ENCODE results near the gene PSMD14.
A peak's percentile ranks its signal among the peaks of the same experiment; 100 is the strongest.

The PSMD14 gene

DNA sequence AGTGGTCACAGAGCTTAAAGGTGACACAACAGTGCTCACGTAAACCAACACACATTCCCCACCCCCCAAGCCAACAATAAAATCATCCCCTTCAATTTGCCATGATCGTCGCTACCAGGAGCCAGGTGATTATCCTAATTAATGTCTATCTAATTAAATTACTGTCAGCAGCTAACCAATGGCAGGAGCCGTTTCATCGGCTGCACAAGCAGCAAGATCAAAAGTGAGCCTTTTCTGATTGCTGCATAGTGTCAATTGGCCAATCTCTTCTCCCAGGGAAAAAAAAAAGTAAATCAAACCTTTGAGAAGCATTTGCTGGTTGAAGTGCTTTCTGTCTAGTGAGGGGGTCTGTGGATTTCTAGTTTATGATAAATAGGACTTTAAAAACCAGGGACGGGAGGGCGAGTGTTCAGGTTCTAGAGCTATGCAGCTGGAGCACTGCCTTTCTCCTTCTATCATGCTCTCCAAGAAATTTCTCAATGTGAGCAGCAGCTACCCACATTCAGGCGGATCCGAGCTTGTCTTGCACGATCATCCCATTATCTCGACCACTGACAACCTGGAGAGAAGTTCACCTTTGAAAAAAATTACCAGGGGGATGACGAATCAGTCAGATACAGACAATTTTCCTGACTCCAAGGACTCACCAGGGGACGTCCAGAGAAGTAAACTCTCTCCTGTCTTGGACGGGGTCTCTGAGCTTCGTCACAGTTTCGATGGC lies 107.9 kb downstream of the PSMD14 start, which contains the start of gene TBR1:
TBR1 (plus strand) TSS at position 311 of the 721 bp plus-strand sequence; CDS start at position 425, 114 bp downstream.
- intact Hi-C loops (cut with DNase I), result no loop called here
- DNase-seq, result no peak

DNA sequence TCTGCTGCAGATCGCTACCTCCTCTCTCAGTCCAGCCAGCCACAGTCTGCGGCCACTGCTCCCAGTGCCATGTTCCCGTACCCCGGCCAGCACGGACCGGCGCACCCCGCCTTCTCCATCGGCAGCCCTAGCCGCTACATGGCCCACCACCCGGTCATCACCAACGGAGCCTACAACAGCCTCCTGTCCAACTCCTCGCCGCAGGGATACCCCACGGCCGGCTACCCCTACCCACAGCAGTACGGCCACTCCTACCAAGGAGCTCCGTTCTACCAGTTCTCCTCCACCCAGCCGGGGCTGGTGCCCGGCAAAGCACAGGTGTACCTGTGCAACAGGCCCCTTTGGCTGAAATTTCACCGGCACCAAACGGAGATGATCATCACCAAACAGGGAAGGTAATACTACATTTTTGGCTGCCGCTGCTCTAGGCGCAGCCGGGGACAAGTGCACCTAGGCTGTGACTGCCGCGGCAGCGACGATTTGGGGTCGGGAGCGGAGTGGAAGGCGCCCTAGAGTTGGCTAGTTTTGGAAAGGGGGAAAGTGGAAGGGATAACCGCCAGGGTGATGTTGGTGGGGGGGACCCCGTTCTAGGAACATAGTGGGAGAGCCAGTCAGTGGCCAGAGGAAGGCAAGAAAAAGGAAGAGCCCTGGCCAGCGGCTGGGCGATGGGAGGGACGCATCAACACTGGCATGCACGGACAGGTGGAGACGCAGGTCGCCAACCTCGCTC lies 108.6 kb downstream of the PSMD14 start:
- intact Hi-C loops (cut with DNase I), result no loop called here
- DNase-seq, result peak in 1 of 42 donors; percentile 17

DNA sequence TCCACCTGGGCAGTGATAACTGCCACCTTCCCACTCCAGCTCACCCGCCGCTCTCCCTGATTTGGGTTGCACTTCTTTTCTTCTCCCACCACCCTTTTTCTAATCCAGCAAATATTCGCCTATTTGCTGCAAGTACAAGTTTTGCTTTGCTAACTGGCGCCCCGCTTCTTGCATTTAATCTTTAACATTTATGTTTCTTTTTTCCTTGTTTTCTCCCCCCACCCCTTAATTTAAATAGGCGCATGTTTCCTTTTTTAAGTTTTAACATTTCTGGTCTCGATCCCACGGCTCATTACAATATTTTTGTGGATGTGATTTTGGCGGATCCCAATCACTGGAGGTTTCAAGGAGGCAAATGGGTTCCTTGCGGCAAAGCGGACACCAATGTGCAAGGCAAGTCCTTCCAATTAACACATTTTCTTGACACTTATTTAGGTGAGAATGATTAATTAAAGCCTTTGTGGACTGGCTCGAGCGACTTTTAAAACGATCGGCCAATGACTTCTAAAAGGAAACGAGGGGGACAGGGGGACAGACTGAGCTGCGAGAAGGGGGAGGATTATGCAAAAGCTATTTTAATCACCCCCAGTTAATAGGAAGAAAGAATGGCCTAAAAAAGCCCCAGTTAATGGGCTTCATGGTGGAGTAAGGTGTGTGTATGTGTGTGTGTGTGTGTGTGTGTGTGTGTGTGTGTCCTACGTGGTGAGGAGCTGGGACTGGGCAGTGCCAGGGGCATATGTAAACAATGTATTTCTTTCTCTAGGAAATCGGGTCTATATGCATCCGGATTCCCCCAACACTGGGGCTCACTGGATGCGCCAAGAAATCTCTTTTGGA lies 109.4 kb downstream of the PSMD14 start:
- intact Hi-C loops (cut with DNase I), result no loop called here
- DNase-seq, result no peak

DNA sequence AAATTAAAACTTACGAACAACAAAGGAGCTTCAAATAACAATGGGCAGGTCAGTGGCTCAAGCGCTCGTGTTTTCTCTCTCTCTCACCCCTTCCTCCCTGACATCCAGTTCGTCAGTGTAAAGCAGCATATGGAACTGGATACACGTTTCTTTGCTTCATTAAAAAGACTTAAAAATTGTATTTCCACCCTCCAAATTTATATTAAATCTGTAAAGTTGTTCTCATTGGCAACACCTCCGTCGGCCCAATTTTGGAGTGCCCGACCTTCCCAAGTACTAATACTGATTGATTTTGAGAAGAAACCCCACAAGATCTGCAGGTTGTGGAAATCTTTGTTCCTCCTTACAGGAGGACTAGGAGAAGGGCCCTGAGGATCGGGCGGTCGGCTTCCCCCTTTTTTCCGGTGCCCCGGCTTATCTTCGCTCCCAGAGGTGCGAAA lies 110.1 kb downstream of the PSMD14 start:
- DNase-seq, result no peak

DNA sequence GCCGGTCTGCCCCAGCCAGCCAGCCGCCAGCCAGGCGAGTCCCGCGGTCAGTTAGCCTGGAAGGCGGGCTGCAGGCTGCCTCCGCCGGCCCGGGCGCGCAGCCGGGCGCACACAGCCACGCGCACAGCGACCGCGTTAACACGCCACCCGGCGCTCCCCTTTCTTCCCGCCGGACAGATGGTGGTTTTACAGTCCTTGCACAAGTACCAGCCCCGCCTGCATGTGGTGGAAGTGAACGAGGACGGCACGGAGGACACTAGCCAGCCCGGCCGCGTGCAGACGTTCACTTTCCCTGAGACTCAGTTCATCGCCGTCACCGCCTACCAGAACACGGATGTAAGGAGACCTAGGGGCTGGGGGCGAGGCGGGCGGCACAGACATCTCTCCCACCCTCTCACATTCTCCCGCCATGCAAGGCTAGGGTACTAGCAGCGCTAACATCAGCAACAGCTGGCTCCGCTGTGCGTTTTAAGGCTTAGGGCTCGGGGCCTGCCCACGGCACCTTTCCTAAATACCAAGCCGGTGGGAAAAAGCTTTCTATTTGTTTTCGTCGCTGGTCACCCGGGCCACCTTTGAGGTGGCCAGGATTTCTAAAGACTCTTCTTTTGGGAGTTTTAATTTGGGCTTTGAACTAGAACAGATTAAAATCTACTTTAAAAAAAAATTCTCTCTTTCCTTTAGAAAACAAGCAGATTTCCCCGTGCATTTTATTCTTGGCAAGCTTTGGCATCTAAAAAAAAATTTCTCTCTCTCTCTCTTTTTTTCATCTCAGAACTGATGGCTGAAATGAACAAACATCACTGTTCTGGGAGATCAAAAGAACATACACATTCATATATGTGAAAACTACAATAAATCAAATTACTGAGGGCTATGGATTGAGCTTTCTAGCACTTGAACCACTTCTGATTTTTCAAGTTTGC lies 110.8 kb downstream of the PSMD14 start:
- peak in 1 of 42 donors; percentile 17 for DNase-seq
- intact Hi-C loops (cut with DNase I), result no loop called here

More for the DNA sequence above, 110.1 kb downstream of the PSMD14 start:
- intact Hi-C loops (cut with DNase I), result no loop called here

DNA sequence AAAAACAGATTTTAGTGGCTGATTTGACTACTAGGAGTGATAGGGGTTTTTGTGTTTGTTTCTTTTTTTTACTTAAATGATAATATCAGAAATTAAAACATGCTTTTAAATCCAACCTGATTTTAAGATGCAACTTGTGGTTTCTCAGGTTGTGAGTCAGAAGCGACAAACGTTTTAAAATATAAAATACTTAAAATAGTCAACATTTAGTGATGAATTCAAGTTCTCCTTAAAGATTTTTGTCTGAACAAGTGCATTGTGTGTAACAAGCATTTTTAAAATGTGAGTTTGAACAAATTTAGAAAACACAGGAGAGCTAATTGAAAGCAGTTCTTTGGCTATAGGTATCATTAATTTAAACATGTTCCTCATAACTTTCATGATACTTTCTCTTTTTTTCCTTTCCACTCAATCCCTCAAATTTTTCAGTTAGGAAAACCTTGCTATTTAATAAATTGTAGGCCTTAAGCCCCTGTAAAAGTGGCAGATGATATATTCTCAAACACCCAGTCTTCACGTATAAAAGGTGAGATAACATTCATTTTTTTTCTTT lies 111.5 kb downstream of the PSMD14 start:
- intact Hi-C loops (cut with DNase I), result no loop called here
- DNase-seq, result no peak

DNA sequence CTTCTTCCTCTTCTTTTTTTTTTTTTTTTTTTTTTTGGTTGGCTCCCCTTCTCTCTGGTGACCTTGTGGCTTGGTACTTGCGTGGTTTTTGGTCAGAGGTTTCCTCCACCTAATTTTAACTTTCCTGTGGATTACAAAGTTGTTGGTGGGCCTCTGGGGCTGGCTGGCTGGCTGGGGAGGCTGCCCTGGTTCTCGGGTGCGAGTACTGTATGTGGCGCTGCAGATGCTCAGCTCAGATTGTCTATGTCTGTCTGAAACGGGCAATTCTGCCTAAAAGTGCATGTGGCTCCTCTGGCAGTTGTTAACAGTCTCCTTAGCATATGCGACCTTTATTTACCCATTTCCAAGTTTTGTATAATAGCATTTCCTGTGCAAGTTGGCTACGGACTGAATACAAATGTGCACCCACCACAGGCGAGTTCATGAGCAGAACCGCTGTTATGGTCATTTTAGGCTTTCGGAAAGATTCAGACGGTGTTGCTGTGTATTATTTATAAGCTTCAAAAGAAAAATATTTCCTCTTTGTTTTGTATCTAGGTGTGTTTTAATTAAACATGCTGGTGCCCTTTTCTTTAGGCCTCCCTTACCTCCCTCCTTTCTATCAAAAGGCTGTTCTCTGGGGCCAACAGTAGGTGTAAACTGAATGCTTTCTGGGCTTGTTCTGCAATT lies 112.3 kb downstream of the PSMD14 start:
- intact Hi-C loops (cut with DNase I), result no loop called here
- no peak for DNase-seq

DNA sequence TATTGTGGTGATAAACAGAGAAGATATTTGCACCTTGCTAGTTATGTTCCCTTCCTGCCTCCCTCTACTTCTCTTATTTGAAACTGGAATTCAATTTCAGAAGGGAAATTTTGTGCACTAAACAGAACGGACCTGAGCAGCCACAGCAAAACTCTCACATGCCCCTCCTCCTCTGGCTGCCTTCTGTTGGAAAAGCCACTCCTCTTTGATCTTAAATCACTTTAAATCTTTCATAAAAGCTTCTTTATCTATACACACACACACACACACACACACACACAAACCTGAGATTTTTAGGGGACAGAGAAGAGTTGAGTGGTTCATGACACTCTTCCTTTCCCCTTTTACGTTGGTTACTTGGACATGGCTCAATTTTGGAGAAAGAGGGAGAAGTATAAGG lies 113.5 kb downstream of the PSMD14 start:
- DNase-seq, result no peak
- intact Hi-C loops (cut with DNase I), result no loop called here

DNA sequence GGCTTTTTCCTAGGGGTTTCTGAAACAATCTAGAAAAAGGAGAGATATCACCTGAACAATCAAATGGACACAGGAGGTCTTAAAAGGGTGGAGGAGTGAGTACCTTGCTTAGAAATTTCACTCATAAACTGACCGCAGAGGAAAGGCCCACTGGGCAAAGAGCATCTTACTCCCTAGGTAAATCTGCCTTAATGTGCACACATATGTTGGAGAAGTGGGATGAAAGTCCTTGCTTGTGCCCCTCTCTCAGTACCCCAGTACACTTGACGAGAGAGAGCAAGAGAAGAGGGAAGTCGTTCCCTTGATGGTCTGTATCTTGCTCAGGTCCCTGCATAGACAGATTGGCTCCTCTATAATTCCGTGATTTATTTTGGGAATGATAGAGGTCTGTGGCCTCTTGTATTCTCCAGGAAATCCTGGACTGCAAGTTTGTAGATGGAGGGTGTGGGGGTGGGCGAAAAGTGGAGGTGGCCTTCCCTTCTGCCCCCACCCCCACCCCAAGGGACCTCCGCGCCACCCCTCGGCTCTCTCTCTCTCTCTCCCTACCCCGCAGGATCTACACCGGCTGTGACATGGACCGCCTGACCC lies 114.7 kb downstream of the PSMD14 start:
- no peak for DNase-seq
- intact Hi-C loops (cut with DNase I), result no loop called here

DNA sequence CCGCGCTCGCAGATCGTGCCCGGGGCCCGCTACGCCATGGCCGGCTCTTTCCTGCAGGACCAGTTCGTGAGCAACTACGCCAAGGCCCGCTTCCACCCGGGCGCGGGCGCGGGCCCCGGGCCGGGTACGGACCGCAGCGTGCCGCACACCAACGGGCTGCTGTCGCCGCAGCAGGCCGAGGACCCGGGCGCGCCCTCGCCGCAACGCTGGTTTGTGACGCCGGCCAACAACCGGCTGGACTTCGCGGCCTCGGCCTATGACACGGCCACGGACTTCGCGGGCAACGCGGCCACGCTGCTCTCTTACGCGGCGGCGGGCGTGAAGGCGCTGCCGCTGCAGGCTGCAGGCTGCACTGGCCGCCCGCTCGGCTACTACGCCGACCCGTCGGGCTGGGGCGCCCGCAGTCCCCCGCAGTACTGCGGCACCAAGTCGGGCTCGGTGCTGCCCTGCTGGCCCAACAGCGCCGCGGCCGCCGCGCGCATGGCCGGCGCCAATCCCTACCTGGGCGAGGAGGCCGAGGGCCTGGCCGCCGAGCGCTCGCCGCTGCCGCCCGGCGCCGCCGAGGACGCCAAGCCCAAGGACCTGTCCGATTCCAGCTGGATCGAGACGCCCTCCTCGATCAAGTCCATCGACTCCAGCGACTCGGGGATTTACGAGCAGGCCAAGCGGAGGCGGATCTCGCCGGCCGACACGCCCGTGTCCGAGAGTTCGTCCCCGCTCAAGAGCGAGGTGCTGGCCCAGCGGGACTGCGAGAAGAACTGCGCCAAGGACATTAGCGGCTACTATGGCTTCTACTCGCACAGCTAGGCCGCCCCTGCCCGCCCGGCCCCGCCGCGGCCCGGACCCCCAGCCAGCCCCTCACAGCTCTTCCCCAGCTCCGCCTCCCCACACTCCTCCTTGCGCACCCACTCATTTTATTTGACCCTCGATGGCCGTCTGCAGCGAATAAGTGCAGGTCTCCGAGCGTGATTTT lies 115.5 kb downstream of the PSMD14 start:
- intact Hi-C loops (cut with DNase I), result no loop called here

DNA sequence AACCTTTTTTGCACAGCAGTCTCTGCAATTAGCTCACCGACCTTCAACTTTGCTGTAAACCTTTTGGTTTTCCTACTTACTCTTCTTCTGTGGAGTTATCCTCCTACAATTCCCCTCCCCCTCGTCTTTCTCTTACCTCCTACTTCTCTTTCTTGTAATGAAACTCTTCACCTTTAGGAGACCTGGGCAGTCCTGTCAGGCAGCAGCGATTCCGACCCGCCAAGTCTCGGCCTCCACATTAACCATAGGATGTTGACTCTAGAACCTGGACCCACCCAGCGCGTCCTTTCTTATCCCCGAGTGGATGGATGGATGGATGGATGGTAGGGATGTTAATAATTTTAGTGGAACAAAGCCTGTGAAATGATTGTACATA lies 116.2 kb downstream of the PSMD14 start:
- intact Hi-C loops (cut with DNase I), result no loop called here
- DNase-seq, result no peak

More for the DNA sequence above, 115.5 kb downstream of the PSMD14 start:
- DNase-seq, result peak in 1 of 42 donors; percentile 6

DNA sequence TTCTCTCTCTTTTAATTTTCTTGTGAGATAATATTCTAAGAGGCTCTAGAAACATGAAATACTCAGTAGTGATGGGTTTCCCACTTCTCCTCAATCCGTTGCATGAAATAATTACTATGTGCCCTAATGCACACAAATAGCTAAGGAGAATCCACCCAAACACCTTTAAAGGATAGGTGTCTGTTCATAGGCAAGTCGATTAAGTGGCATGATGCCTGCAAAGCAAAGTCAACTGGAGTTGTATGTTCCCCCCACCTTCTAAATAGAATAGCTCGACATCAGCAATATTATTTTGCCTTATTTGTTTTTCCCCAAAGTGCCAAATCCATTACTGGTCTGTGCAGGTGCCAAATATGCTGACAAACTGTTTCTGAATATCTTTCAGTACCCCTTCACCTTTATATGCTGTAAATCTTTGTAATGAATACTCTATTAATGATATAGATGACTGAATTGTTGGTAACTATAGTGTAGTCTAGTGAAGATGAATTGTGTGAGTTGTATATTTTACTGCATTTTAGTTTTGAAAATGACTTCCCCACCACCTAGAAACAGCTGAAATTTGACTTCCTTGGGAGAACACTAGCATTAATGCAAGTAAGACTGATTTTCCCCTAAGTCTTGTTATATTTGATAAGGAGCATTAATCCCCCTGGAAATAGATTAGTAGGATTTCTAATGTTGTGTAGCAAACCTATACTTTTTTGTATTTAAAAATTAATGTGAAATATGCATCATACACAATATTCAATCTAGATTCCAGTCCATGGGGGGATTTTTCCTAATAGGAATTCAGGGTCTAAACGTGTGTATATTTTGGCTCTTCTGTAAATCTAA lies 116.9 kb downstream of the PSMD14 start:
- intact Hi-C loops (cut with DNase I), result no loop called here
- no peak for DNase-seq

DNA sequence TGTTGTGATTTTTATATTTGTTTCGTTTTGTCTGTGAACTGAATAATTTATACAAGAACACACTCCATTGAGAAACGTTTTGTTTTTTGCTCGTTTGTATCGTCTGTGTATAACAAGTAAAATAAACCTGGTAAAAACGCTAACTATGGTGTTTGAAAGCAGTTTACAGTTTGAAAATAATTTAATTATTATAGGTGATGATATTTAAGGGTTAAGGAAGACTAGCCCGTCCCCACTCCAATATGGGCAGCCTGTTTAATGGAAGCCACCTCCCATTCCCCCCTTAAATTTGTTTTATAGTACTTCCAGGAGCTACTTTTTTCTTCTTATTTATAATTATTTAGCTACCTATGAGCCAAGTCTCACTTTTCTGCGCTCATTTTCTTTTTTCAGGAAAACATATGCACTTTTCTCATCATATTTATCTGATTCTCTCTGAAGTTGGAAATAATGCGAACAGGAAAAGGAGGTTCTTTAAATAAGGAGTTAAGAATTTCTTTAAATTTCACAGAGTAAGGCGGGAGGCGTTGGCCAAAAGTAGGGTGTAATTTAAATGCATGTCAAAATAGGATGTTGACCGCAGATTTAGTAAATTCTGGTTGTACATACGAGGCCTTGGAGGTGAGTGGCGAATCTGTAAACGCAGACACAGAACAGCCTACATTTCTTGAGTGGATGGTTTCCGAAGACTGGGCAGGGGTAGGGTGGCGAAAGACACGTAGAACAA lies 117.7 kb downstream of the PSMD14 start:
- intact Hi-C loops (cut with DNase I), result no loop called here
- DNase-seq, result no peak

DNA sequence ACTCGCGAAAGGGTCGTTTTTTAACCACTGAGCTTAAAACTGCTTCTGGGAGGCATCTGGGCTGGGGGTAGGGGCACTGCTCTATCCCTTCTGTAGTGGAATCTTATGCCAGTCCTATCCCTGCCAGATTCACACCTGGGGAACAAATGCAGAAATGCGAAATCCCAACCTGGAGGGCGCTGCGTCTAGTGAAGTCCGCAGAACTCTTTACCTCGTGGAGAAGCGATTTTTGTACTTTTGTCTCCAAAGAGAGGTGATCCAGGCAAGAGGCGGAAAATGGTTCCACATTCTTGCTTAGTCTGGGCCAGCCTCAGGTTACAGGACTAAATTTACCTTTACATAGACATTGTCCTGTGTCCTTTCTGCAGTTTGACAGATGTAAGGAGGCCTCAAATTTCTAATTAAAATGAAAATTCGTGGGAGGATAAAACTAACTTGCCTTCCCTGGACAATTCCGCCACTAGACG lies 118.3 kb downstream of the PSMD14 start:
- no peak for DNase-seq
- intact Hi-C loops (cut with DNase I), result no loop called here
